Measurements from ENCODE around the gene MEX3D.
A peak's percentile ranks its signal among the peaks of the same experiment; 100 is the strongest.

MEX3D gene

GRCh38 chr19:1526979-1527649 is 41.0 kb downstream of the MEX3D start:
- no peak overlapping the region for H2BK120ac ChIP-seq (ENCODE audit: low read depth, low read length)
- peaks cover 0 to 5% of the 10 kb centered on the region in 2 donors for H3K9me3 ChIP-seq (replicated peaks in 1 of 2; ENCODE audit: control insufficient read depth in 2 of 2, insufficient read depth in 1 of 2, low read depth in 1 of 2, low read length in 2 of 2)
- no peak overlapping the region for H2AK5ac ChIP-seq (ENCODE audit: low read depth, low read length)
- H2BK12ac ChIP-seq (ENCODE audit: low read length): peak overlapping the region; percentile 98
- H4K91ac ChIP-seq (ENCODE audit: low read depth, low read length, poor library complexity): no peak overlapping the region
- H3K4me2 ChIP-seq (ENCODE audit: insufficient read depth, low read length, poor library complexity, severe bottlenecking): no peak overlapping the region
- peaks cover 8 to 41% (median 29%) of the 10 kb centered on the region in 3 experiments for H3K27me3 ChIP-seq (ENCODE audit: control insufficient read depth in 3 of 3, insufficient read depth in 3 of 3, low read depth in 1 of 3, low read length in 3 of 3)
- H3K4ac ChIP-seq (ENCODE audit: low read length): no peak overlapping the region
- no peak overlapping the region for H2BK15ac ChIP-seq (ENCODE audit: low read length)
- no peak for DNase-seq (ENCODE audit: low spot score)
- WGBS, 2 donors (ENCODE audit: extremely low coverage in 2 of 2, insufficient read length in 2 of 2, insufficient replicate concordance in 1 of 2): no CpG with 5 or more reads among the region's 18 CpGs
- no peaks in the 10 kb centered on the region for H3K36me3 ChIP-seq (replicated peaks in 1 of 2; ENCODE audit: control insufficient read depth in 2 of 2, insufficient read depth in 2 of 2, low read length in 2 of 2)
- H3K14ac ChIP-seq (ENCODE audit: low read length): peak overlapping the region; percentile 47
- H3K4me1 ChIP-seq (ENCODE audit: control insufficient read depth in 2 of 2, insufficient read depth in 1 of 2, low read depth in 1 of 2, low read length in 2 of 2): peaks cover 4 to 6% of the 10 kb centered on the region in 2 donors
- peaks cover 2% of the 10 kb centered on the region for H3K79me1 ChIP-seq (ENCODE audit: low read depth, low read length)
- H3K4me3 ChIP-seq (ENCODE audit: low read length in 2 of 2): no peak overlapping the region
- H3K18ac ChIP-seq (ENCODE audit: low read length): no peak overlapping the region
- peak overlapping the region; percentile 77 for H3K9ac ChIP-seq (ENCODE audit: low read depth, low read length, poor library complexity)
- no peak overlapping the region for H2BK5ac ChIP-seq (ENCODE audit: low read length)
- no peak overlapping the region for H2AFZ ChIP-seq (ENCODE audit: low read length)
- no peak overlapping the region for H4K8ac ChIP-seq (ENCODE audit: low read depth, low read length)
- peak overlapping the region; percentile 85 for H3K23ac ChIP-seq (ENCODE audit: low read depth, low read length, poor library complexity)
- no peak overlapping the region for H3K27ac ChIP-seq (replicated peaks; ENCODE audit: low read length)

- peaks cover 4 to 6% of the 10 kb centered on the region in 2 donors for H3K4me1 ChIP-seq (ENCODE audit: control insufficient read depth in 2 of 2, insufficient read depth in 1 of 2, low read depth in 1 of 2, low read length in 2 of 2)
- no CpG with 5 or more reads among the region's 33 CpGs for WGBS, 2 donors (ENCODE audit: extremely low coverage in 2 of 2, insufficient read length in 2 of 2, insufficient replicate concordance in 1 of 2)
- no peaks in the 10 kb centered on the region for H3K36me3 ChIP-seq (replicated peaks in 1 of 2; ENCODE audit: control insufficient read depth in 2 of 2, insufficient read depth in 2 of 2, low read length in 2 of 2)
- H2AK5ac ChIP-seq (ENCODE audit: low read depth, low read length): peak overlapping the region; percentile 93
- H3K9ac ChIP-seq (ENCODE audit: low read depth, low read length, poor library complexity): no peak overlapping the region
- no peak overlapping the region for H2BK5ac ChIP-seq (ENCODE audit: low read length)
- H3K14ac ChIP-seq (ENCODE audit: low read length): no peak overlapping the region
- no peak overlapping the region for H4K8ac ChIP-seq (ENCODE audit: low read depth, low read length)
- peaks cover 8 to 50% (median 31%) of the 10 kb centered on the region in 3 experiments for H3K27me3 ChIP-seq (ENCODE audit: control insufficient read depth in 3 of 3, insufficient read depth in 3 of 3, low read depth in 1 of 3, low read length in 3 of 3)
- peak overlapping the region; percentile 53 for H3K4ac ChIP-seq (ENCODE audit: low read length)
- H2BK120ac ChIP-seq (ENCODE audit: low read depth, low read length): peak overlapping the region; percentile 1
- H2BK12ac ChIP-seq (ENCODE audit: low read length): peak overlapping the region; percentile 30
- no peak for DNase-seq (ENCODE audit: low spot score)
- H3K4me2 ChIP-seq (ENCODE audit: insufficient read depth, low read length, poor library complexity, severe bottlenecking): no peak overlapping the region
- peaks cover 2% of the 10 kb centered on the region for H3K79me1 ChIP-seq (ENCODE audit: low read depth, low read length)
- H3K18ac ChIP-seq (ENCODE audit: low read length): peak overlapping the region; percentile 64
- H2BK15ac ChIP-seq (ENCODE audit: low read length): no peak overlapping the region
- H2AFZ ChIP-seq (ENCODE audit: low read length): no peak overlapping the region
- H3K4me3 ChIP-seq (ENCODE audit: low read length in 2 of 2): peak overlapping the region in 1 of 2 donors; percentile 20
- no peak overlapping the region for H3K27ac ChIP-seq (replicated peaks; ENCODE audit: low read length)
- peak overlapping the region; percentile 80 for H3K23ac ChIP-seq (ENCODE audit: low read depth, low read length, poor library complexity)
- peaks cover 0 to 5% of the 10 kb centered on the region in 2 donors for H3K9me3 ChIP-seq (replicated peaks in 1 of 2; ENCODE audit: control insufficient read depth in 2 of 2, insufficient read depth in 1 of 2, low read depth in 1 of 2, low read length in 2 of 2)
- no peak overlapping the region for H4K91ac ChIP-seq (ENCODE audit: low read depth, low read length, poor library complexity)
Measured at GRCh38 chr19:1526066-1526778, 41.9 kb downstream of the MEX3D start.

GRCh38 chr19:1525343-1525742 is 42.8 kb downstream of the MEX3D start:
- peak overlapping the region; percentile 35 for H3K18ac ChIP-seq (ENCODE audit: low read length)
- no peak overlapping the region for H2BK120ac ChIP-seq (ENCODE audit: low read depth, low read length)
- H3K4ac ChIP-seq (ENCODE audit: low read length): no peak overlapping the region
- no peak overlapping the region for H3K4me3 ChIP-seq (ENCODE audit: low read length in 2 of 2)
- no peak overlapping the region for H2AFZ ChIP-seq (ENCODE audit: low read length)
- DNase-seq (ENCODE audit: low spot score): no peak
- H3K27me3 ChIP-seq (ENCODE audit: control insufficient read depth in 3 of 3, insufficient read depth in 3 of 3, low read depth in 1 of 3, low read length in 3 of 3): peaks cover 8 to 52% (median 31%) of the 10 kb centered on the region in 3 experiments
- H3K23ac ChIP-seq (ENCODE audit: low read depth, low read length, poor library complexity): peak overlapping the region; percentile 94
- peaks cover 2% of the 10 kb centered on the region for H3K79me1 ChIP-seq (ENCODE audit: low read depth, low read length)
- no peak overlapping the region for H4K8ac ChIP-seq (ENCODE audit: low read depth, low read length)
- H4K91ac ChIP-seq (ENCODE audit: low read depth, low read length, poor library complexity): peak overlapping the region; percentile 7
- peaks cover 0 to 5% of the 10 kb centered on the region in 2 donors for H3K9me3 ChIP-seq (replicated peaks in 1 of 2; ENCODE audit: control insufficient read depth in 2 of 2, insufficient read depth in 1 of 2, low read depth in 1 of 2, low read length in 2 of 2)
- peak overlapping the region; percentile 69 for H2BK12ac ChIP-seq (ENCODE audit: low read length)
- no peaks in the 10 kb centered on the region for H3K36me3 ChIP-seq (replicated peaks in 1 of 2; ENCODE audit: control insufficient read depth in 2 of 2, insufficient read depth in 2 of 2, low read length in 2 of 2)
- H3K4me2 ChIP-seq (ENCODE audit: insufficient read depth, low read length, poor library complexity, severe bottlenecking): no peak overlapping the region
- peak overlapping the region; percentile 8 for H2BK15ac ChIP-seq (ENCODE audit: low read length)
- WGBS, 2 donors (ENCODE audit: extremely low coverage in 2 of 2, insufficient read length in 2 of 2, insufficient replicate concordance in 1 of 2): no CpG with 5 or more reads among the region's 31 CpGs
- peak overlapping the region; percentile 38 for H3K14ac ChIP-seq (ENCODE audit: low read length)
- H2BK5ac ChIP-seq (ENCODE audit: low read length): peak overlapping the region; percentile 83
- H3K9ac ChIP-seq (ENCODE audit: low read depth, low read length, poor library complexity): peak overlapping the region; percentile 60
- H3K27ac ChIP-seq (replicated peaks; ENCODE audit: low read length): no peak overlapping the region
- H3K4me1 ChIP-seq (ENCODE audit: control insufficient read depth in 2 of 2, insufficient read depth in 1 of 2, low read depth in 1 of 2, low read length in 2 of 2): peaks cover 4 to 6% of the 10 kb centered on the region in 2 donors
- peak overlapping the region; percentile 93 for H2AK5ac ChIP-seq (ENCODE audit: low read depth, low read length)

GRCh38 chr19:1524972-1525325 is 43.2 kb downstream of the MEX3D start:
- Histone ChIP-seq H3K4me2 (ENCODE audit: insufficient read depth, low read length, poor library complexity, severe bottlenecking) (no peak overlapping the region), H4K91ac (ENCODE audit: low read depth, low read length, poor library complexity) (no peak overlapping the region), H2AFZ (ENCODE audit: low read length) (no peak overlapping the region), H3K79me1 (ENCODE audit: low read depth, low read length) (peaks cover 2% of the 10 kb centered on the region), H2BK5ac (ENCODE audit: low read length) (peak overlapping the region; percentile 83), H2AK5ac (ENCODE audit: low read depth, low read length) (peak overlapping the region; percentile 93), H2BK12ac (ENCODE audit: low read length) (peak overlapping the region; percentile 69), H2BK120ac (ENCODE audit: low read depth, low read length) (no peak overlapping the region), H3K27me3 (ENCODE audit: control insufficient read depth in 3 of 3, insufficient read depth in 3 of 3, low read depth in 1 of 3, low read length in 3 of 3) (peaks cover 8 to 51% (median 31%) of the 10 kb centered on the region in 3 experiments), H3K9ac (ENCODE audit: low read depth, low read length, poor library complexity) (peak overlapping the region; percentile 66), H3K23ac (ENCODE audit: low read depth, low read length, poor library complexity) (peak overlapping the region; percentile 94), H3K4me3 (ENCODE audit: low read length in 2 of 2) (peak overlapping the region in 1 of 2 donors; percentile 78), H3K18ac (ENCODE audit: low read length) (peak overlapping the region; percentile 40), H4K8ac (ENCODE audit: low read depth, low read length) (peak overlapping the region; percentile 7), H2BK15ac (ENCODE audit: low read length) (peak overlapping the region; percentile 8), H3K27ac (replicated peaks; ENCODE audit: low read length) (no peak overlapping the region), H3K9me3 (replicated peaks in 1 of 2; ENCODE audit: control insufficient read depth in 2 of 2, insufficient read depth in 1 of 2, low read depth in 1 of 2, low read length in 2 of 2) (peaks cover 0 to 5% of the 10 kb centered on the region in 2 donors), H3K4me1 (ENCODE audit: control insufficient read depth in 2 of 2, insufficient read depth in 1 of 2, low read depth in 1 of 2, low read length in 2 of 2) (peaks cover 4 to 6% of the 10 kb centered on the region in 2 donors), H3K4ac (ENCODE audit: low read length) (no peak overlapping the region), H3K14ac (ENCODE audit: low read length) (peak overlapping the region; percentile 5), H3K36me3 (replicated peaks in 1 of 2; ENCODE audit: control insufficient read depth in 2 of 2, insufficient read depth in 2 of 2, low read length in 2 of 2) (no peaks in the 10 kb centered on the region)
- no CpG with 5 or more reads among the region's 17 CpGs for WGBS, 2 donors (ENCODE audit: extremely low coverage in 2 of 2, insufficient read length in 2 of 2, insufficient replicate concordance in 1 of 2)
- DNase-seq (ENCODE audit: low spot score): no peak
